ENCODE measurements around the gene SLX9.
A peak's percentile ranks its signal among the peaks of the same experiment; 100 is the strongest.

The SLX9 gene

DNA sequence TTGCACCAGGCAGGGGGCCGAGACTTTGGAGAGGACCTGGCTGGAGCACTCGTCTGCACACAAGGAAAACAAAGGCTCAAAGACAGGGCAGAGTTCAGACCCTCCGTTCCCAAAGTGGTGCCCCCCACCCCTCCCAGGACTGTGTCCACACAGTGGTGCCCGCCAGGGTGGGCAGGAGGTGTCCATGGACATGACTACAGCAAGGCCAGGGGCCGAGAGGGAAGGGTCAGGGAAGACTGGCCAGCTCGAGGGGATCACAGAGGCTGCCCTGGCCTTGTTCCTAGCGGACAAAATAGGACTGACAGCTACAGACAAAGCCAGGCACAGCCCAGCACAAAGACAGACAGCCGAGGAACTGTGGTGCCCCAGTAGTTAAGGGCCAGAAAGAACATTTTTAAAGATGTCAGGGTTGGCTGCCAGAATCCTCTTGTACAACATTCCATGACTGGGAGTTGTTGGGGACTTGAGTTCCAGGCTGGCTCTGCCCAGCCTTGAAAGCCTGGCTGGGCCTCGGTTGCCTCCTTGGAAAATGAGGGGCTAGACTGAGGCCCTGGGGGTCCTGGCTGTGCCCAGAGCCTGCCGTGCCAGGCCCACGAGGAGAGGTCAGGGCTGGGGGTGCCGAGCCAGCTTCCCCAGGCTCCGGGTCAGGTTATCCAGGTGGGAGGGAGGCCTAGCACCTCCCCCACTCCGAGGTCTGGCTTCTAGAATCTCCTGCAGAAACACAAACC is 63.7 kb downstream of the SLX9 start:
- DNase-seq (ENCODE audit: low read depth in 2 of 2): no peak

DNA sequence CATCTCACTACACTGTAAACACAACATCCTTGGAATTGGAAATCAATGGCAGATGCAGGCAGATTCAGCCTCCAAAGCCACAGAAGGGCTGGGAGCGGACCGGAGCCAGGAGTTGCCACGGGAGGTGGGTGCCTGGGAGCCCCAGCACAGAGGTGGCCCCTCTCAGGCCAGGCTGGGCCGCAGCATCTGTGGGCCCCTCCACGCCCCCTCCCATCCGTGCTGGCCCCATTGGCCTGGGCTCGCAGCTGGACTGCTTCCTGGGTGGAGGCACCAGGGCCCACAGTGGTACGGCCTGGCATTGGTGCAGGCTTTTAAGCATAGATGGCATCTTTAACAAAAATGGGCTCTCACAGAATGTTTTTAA is 64.2 kb downstream of the SLX9 start:
- no peak for DNase-seq (ENCODE audit: low read depth in 2 of 2)

DNA sequence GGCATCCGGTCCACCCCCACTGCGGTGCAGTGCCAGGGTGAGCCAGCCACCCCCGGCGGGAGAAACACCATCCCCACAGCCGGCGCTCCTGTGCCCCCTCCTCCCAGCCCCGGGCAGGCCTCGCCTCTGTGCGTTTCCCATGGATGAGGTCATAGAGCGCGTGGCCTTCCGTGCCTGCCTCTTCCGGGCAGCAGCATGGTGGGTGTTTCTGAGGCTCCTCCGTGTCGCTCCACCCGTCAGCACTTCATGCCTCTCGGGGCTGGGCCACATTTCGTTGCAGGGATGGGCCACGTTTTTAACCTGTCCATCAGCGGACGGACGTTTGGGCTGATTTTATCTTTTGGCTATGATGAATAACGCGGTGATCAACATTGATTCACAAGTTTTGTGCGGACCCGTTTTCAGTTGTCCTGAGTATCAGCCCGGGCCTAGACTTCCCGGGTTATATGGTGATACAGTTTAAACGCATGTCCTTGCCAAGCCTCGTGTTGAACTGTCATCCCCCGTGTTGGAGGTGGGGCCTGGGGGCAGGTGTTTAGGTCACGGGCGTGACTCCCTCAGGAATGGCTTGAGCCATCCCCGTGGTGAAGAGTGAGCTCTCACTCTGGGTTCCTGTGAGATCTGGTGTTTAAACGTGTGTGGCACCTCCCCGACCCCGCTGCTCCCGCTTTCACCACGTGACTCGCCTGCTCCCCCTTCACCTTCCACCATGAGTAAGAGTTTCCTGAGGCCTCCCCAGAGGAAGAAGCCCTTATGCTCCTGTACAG is 64.8 kb downstream of the SLX9 start:
- DNase-seq (ENCODE audit: low read depth in 2 of 2): peak in 1 of 2 donors; percentile 16

DNA sequence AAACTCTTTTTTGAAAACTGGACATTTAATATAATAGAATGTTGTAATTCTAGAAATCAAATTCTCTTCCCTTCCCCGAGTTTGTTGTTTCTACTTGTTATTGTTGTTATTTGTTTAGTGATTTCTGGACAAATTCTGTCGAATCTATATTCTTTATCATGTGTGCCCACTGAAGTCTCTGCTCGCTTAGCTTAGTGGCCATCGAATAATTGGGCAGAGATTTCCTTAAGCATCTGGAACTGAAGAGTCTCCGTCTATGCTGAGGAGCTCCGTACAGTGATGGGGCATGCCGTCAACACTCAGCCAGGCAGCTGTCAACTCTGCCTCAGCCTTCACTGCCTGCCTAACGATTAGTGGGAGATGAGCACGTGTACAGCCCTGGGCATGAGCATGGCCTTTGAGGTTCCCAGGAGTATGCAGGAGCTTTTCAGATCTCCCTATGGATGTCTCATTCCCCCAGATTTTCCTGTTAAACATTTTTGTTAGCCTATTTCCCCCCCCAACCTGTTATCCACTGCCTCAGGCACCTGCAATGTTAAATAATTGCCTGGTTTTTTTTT is 66.8 kb downstream of the SLX9 start:
- no peak for DNase-seq (ENCODE audit: low read depth in 2 of 2)

DNA sequence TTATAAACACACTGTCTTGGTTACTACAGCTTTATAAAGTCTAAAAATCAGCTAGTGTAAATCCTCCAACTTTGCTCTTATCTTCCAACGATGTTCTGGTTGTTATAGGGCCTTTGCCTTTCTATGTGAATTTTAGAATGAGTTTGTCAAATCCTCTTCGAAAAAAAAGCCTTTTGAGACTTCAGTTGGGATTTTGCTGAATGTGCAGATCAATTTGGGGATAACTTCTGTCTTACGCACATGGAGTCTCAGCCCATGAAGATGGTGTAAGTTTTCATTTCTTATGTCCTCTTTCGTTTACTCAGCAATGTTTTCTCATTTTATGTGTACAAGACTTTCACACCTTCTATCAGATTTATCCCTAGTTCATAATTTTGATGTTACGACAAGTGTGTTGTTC is 69.8 kb downstream of the SLX9 start:
- no peak for DNase-seq (ENCODE audit: low read depth in 2 of 2)

DNA sequence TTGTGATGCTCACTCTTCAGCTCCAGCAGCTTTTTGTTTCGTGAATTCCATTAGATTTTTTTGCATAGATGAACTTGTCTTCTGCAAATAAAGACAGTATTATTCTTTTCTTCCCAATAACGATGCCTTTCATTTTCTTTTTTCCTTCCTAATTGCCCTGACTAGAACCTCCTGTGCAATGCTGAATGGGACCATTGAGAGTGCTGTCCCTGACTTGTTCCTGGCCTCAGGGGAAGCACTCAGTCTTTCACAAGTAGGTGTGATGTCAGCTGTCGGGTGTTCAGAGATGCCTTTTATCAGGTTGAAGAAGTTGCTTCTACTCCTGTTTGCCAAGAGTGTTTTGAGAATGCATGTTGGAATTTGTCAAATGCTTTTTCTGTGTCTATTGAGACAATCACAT is 70.3 kb downstream of the SLX9 start:
- DNase-seq (ENCODE audit: low read depth in 2 of 2): no peak

DNA sequence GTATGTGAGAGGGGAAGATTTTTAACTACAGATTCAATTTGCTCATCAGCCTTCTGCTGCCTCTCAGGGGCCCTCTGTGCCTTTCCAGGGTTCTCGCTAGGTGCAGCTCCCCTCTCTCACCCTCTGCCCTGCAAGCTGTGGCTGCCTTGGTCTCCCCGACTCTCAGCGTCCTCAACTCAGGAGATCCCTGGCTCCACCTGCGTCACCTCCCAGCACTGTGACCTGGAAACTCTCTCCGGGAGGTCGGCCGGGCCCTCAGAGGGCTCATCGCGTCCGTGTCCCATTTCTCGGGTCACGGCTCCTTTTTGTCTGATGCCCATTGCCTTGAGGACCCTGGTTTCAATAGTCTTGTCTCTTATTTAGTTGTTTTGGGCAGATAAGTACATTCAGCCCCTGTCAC is 71.0 kb downstream of the SLX9 start:
- DNase-seq (ENCODE audit: low read depth in 2 of 2): no peak

DNA sequence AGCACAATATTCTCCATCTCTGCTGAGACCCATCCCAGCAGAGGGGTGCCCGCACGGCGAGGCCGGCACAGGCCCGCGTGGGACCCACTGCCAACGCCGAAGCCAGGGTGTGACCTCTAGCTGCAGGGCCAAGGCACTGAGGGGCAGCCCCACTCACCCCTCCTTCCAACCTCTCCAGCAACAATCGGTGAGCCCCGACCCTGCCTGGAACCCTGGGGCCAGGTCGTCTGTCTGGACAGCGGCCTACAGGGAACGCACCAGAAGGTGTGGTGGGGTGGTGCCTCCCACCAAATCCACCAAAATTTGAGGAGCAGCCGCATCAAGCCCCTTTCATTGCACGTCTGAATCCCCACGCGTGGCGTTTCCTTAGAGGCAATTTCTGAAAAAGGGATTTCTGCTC is 71.6 kb downstream of the SLX9 start:
- no peak for DNase-seq (ENCODE audit: low read depth in 2 of 2)

DNA sequence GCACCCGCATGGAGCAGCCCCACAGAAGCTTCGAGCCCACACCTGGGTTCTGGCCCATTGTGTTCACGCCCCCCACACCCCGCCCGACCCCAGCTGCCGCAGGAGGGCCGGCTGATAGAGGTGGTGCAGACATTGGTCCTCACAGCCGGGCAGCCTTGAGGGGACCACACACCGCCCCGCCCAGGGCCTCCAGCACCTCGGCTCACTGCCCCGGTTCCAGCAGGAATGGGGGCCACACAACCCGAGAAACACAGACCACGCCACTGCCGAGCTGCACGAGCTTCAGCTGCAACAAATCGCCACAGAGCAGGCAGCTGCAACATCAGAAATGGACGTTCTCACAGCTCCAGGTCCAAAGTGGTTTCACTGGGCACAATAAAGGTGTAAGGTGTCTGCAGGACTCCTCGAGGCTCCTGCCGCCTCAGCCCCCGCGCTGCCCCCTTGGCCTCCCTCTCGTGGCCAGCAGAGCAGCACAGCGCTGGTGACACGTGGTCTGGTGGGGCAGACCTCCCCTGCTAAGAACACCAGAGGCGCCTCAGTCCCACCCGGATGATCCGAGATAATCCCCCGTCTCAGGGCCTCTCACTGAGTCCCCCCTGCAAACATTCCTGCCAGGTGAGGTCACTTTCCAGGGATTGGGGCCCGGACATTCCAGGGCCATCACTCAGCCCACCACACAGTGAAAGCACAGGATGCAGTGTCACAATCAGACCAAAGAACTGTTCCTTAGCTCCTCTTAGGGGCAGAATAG is 72.3 kb downstream of the SLX9 start:
- no peak for DNase-seq (ENCODE audit: low read depth in 2 of 2)

DNA sequence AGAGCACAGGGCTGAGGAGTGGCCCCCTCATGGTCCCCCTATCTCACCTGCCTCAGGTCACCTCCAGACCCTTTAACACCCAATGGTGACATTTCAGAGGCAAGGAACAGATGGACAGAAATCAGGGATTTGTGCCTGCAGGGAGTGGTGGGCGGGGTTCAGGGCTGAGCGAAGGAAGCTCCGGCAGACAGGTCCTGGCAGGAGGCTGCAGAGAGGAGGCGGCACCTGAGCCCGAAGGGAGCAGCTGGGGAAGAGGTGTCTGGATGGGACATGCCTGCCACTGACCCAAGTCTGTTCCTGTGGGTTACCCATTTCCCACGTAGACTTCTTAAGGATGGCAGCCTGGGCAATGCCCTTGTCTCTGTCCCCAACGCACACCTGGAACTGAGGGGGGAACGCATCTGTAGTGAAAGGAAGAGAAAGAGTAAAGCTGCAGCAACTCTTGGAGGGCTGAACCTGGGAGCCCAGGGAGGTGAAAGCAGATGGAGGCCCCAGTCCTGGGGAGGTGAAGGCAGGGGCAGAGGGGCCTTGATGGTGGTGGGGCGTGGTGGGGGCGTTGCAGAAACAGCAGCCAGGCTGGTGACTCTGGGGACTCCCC is 72.9 kb downstream of the SLX9 start:
- no peak for DNase-seq (ENCODE audit: low read depth in 2 of 2)

DNA sequence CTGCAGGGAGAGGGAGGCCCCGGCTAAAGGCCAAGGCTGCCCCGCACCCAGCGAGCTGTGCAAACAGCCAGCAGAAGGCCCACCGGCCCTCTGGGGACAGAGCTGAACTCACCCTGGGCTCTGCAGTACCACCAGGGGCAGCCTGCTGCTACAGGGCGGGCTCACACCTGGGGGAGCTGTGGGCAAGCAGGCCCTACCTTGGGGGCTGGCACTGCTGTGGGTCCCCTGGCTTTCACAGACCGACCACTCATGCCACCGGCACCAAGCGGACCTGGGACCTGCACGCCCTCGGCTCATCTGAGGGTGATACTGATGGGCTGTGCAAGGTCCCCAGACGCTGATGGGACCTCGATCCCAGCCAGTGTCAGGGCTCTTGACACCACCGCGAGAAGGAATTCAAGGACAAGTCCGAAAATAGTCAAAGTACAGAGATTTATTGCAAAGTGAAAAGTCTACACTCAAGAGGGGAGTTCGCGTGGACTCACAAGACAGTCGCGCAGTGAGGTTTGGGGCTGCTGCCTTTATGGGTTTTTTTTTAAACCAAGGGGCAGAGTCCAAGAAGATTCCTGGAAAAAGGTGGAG is 73.5 kb downstream of the SLX9 start:
- no peak for DNase-seq (ENCODE audit: low read depth in 2 of 2)

DNA sequence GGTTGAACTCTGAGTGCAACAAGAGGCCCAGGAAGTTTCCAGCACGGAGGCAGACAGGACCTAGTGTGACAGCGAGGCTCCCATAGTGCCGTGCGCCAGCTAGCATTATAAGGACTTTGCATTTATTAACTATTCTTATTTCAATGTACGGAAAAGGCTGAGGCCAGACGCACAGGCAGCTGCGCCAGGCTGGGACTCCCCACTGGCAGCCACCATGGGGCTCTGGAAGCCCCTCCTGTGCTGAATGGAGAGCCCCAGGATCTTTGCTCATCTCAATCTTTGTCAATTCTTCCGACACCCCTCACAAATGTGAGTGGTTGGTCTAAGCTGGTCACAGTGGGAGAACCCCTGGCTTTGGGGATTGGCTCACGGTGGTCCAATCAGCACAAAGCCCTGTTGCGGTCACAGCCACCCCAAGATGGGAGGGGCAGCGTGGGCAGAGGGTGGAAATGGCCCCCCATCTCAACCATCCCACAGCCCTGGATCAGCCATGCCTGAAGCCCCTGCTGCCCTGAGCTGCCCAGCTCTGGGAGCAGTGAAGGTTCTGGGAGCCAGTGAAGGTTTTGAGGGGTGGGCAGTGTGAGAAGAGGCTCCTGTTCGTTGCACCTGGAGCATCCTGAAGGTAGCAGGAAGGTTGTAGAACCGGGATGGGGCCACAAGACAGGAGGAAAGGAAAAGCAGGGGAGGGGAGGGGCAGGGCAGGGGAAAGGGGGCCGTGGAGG is 75.1 kb downstream of the SLX9 start:
- DNase-seq (ENCODE audit: low read depth in 2 of 2): no peak

DNA sequence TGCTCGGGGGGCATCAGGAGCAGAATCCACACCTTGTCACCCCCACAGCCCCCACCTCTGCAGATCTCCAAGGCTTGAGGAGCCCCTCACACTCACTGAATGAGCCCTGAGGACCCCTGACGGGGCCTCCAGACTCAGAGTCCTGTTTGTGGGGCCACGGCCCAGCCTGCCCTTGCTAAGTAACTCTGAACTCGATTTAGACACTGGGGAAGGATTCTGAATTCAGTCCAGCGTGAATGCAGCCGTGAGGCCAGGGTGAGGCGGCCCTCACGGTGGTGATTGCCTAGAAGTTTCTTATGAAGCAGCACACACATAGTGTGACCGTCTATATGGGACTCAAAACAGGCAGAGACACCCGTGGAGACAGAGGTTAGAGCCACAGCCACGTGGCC is 75.6 kb downstream of the SLX9 start:
- no peak for DNase-seq (ENCODE audit: low read depth in 2 of 2)

DNA sequence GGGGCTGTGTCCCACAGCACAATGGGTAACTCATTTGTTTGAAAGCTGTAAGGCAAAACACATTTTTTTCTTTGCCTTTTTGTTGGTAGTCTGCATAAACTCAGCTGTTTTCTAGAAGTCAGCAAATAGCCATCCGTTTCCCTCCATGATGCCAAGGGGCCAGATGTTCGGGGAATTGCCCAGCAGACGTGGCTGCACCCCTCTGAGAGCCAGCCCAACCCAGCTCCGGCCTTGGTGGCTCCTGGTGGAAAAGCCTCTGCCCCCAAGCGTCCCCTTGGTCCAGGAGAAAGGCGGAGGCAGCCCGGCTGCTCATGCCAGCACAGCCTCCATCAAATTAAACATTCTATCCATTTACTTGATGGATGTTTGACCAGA is 76.2 kb downstream of the SLX9 start:
- DNase-seq (ENCODE audit: low read depth in 2 of 2): no peak

DNA sequence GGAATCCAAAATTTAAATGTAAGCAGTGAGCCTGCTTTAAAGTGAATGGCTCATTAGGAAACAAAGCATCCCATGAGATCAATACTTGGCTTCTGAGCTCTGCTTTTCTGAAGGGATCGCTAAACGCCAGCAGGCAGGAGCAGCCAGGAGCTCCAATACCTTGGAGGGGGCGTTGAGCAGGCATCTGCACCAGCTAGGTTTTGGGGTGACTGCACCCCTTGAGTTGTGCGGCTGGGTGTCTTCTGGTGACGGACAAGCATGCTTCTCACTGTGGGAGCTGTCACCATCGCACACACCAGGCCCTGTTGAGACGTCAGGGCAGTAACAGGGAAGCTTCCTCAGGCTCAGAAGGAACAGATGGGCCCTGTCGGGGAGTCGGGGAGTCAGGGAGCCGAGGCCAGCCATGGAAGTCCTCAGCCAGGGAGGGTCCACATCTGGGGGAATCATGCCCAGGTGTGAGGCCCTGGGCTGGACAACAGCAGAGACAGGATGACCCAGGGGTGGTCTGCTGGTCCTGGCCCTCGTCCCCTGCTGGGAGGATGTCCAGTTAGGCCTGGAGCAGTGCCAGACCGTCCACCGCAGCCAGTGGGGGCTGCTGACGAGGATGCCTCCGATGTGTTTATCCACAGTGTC is 76.7 kb downstream of the SLX9 start:
- DNase-seq (ENCODE audit: low read depth in 2 of 2): no peak

DNA sequence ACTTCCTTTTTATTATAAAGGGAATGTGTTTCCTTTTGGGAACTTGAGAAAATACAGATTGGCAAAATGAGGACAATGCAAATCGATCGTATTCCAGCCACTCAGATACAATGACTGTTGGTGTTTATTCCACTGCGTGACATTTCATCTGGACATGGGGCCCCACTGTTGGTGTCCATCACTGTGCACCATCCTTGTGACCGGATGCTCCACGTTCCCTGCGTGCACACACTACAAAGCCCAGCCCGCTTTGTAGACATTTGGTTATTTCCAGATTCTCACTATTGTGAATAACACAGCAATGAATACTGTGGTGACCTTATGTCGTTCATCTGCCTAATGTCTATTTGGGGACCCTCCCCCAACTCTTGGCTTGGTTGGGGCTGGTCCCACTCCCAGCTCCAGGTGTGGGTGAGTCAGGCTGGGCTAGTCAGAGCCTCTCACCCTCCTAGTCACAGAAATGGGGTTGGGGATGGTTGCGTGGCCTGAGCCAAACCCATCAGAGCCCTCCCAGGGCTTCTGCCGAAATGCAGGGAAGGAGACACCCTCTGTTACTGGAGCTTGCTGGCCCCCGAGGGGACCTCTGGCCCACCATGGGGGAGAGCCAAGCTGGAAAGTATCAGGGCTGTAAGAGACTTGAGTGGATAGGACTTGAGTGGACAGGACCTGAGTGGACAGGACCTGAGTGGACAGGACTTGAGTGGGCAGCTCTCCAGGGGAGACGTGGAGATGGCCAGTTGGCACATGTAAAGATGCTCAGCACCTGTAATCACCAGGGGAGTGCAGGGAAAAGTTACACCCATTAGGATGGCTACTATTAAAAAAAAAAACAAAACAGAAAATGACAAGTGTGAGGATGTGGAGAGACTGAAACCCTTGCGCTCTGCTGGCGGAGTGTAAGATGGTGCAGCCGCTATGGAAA is 77.5 kb downstream of the SLX9 start:
- DNase-seq (ENCODE audit: low read depth in 2 of 2): no peak

DNA sequence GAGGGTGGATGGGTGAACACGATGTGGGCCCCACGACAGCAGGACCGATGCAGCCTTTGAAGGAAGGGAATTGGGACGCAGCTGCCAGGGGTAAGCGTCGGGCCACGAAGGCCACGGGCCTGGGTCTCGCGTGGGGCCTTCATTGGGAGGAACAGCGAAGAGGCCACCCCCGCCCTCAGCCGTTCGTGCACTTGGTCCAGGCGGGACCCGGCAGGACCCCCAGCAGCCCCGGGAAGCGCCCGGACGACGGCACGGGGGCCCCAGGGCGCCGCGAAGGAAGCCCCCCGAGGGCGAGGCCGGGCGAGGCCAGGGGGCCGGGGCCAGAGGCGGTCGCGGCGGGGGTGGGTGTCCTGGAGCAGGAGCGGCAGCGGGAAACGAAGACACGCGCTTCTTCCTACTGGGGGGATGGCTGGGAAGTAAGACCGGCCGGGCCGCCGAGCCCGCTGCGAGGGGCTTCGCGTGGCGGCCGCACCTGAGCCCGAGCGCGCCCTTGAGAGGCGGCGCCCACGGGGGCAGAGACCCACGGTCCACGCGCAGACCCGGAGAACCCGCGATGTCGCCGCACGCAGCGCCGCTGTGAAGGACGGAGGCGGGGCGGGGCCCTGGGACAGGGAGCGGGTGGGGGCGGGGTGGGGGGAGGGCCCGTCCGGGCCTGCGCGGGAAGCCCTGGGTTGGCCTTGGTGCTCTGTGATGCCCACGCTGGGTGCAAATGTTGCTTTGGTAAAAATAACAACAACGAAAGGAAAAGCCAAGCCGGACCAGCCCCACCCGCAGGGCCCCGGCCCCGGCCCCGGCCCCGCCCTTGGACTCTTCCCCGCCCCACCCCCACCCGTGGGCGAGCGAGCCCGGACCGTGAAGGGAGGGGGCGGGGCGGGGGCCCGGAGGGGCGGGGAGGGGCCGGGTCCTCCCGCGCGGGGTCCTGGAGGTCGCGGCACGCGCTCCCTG is 78.6 kb downstream of the SLX9 start:
- DNase-seq (ENCODE audit: low read depth in 2 of 2): no peak

DNA sequence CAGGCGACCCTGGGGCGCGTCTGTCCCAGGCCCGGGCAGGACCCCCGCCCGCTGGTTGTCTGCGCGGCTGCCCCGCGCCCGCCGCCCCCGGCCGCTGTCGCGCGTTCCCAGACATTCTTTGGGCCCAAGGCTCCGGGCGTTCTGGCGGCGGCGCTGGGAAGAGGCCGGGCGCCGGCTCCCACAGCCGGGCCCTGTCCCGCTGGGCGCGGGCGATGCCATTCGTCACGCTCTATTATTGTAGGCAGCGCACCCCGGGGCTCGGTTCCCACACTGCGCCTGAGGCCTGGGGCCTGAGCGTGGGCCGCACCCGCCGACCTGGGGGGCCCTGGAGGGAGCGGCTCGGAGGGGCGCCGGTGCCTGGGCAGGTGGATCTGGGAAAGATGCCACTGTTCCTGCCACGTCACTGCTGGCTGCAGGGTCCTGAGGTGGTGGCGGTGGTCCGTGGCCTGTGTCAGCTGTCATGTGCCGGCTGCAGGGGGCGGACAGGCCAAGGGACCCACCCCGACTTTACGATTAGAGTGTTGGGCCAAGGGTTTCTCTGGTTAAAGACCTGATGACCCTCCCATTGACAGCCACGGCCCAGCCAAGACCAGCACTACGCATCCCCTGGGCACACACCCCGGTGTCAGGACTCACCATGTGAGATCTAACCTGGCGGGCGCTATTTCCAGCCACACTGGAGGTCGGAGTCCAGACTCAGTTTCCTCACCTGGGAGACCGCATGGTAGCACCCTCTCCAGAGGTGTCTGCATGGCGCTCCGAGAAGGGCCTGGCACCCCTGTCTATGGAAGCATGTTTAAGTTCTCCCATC is 79.5 kb downstream of the SLX9 start:
- no peak for DNase-seq (ENCODE audit: low read depth in 2 of 2)
